ENCODE measurements around the gene CD27. TPM values are rescaled to one million over a fixed set of nuclear protein-coding genes. Genes with fewer than 3 reads are reported as not detected.

Gene CD27
- total and polyA plus RNA-seq, 2 of the 13 experiments (the other 11 are each of a cell fraction or from before 2014, with no cell fraction given), result 0.12 TPM; not detected in 1

DNA sequence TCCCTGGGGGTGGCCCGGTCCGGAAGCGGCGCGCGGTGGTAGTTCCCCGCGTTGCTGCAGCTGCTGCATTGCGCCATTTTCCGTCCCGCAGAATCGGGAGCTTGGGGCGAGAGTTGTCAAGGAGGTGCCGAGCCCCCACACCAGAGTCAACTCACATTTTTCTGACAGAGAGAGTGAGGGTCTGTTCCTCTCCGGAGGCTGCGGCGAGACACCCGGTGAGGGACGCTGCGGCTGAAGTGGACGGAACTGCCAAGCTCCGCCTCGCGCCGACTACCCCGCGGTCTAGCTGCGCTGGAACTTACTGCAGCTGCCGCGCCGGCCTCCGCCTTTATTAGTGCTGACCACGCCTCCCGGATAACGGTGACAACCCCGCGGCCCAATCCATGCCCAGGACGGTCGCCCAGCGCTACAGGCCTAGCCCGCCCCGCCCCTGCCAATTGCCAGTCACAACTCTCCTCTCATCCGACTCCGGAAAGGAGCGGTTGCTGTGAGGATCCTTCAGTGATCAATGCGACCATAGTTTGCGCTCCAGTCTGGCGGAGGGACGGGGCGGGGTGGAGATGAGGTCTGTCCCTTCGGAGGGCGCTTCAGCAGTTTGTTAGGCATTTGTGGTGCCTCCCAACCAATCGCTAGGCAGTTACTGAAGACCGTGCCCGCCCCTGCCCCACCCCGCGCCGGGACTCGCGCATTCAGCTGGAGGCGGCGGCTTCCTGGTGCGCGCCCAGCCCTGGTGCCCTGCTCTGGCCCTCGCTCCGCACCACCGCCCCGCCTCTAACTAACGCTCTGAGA is 25.8 kb downstream of the CD27 start, which contains the start of gene VAMP1 (continued):
- TF ChIP-seq SKIL (CRISPR knock-in tag; IDR thresholded peaks at IDR 0.05; ENCODE audit: borderline replicate concordance) (peak; percentile 69; the same call in 1 of the 2 replicates), REPIN1 (CRISPR knock-in tag; IDR thresholded peaks at IDR 0.05; ENCODE audit: borderline replicate concordance, low read depth) (peak; percentile 93), ZNF703 (CRISPR knock-in tag; IDR thresholded peaks at IDR 0.05; ENCODE audit: borderline replicate concordance) (no peak), ATF1 (CRISPR knock-in tag; IDR thresholded peaks at IDR 0.05) (no peak; the same call in 1 of the 2 replicates), HOXA5 (CRISPR knock-in tag; IDR thresholded peaks at IDR 0.05) (peak; percentile 33), GFI1 (CRISPR knock-in tag; IDR thresholded peaks at IDR 0.05; ENCODE audit: borderline replicate concordance) (peak; percentile 65; the same call in 1 of the 2 replicates), ARID2 (CRISPR knock-in tag; IDR thresholded peaks at IDR 0.05; ENCODE audit: borderline replicate concordance) (0 out of 2 replicates have a peak, but pooled peaks have one; percentile 35), ZNF543 (CRISPR knock-in tag; IDR thresholded peaks at IDR 0.05) (peak; percentile 90; the same call in 1 of the 2 replicates), ZMAT3 (CRISPR knock-in tag; conservative IDR thresholded peaks at IDR 0.05) (peak; percentile 87), ZFX (CRISPR knock-in tag; IDR thresholded peaks at IDR 0.05; ENCODE audit: low read depth) (peak; percentile 86), ZNF629 (CRISPR knock-in tag; conservative IDR thresholded peaks at IDR 0.05) (no peak), HNRNPLL (IDR thresholded peaks at IDR 0.05; ENCODE audit: low read depth, low read length, poor library complexity, severe bottlenecking) (peak; percentile 92), YEATS2 (CRISPR knock-in tag; IDR thresholded peaks at IDR 0.05; ENCODE audit: borderline replicate concordance) (peak; percentile 78; the same call in 1 of the 2 replicates), KAT8 (CRISPR knock-in tag; IDR thresholded peaks at IDR 0.05) (peak; percentile 85; the same call in 1 of the 2 replicates), ZNF329 (CRISPR knock-in tag; IDR thresholded peaks at IDR 0.05; ENCODE audit: low read depth) (peak; percentile 90), KMT2B (CRISPR knock-in tag; IDR thresholded peaks at IDR 0.05) (peak; percentile 76), ZNF878 (CRISPR knock-in tag; IDR thresholded peaks at IDR 0.05) (0 out of 2 replicates have a peak, but pooled peaks have one; percentile 68), ZBTB43 (CRISPR knock-in tag; conservative IDR thresholded peaks at IDR 0.05) (0 out of 2 replicates have a peak, but pooled peaks have one; percentile 23), GPN1 (CRISPR knock-in tag; IDR thresholded peaks at IDR 0.05; ENCODE audit: borderline replicate concordance) (no peak; the same call in 1 of the 2 replicates), ELK4 (CRISPR knock-in tag; IDR thresholded peaks at IDR 0.05; ENCODE audit: borderline replicate concordance) (no peak), FLYWCH1 (CRISPR knock-in tag; IDR thresholded peaks at IDR 0.05) (no peak)
- TF ChIP-seq, protein P1, sequence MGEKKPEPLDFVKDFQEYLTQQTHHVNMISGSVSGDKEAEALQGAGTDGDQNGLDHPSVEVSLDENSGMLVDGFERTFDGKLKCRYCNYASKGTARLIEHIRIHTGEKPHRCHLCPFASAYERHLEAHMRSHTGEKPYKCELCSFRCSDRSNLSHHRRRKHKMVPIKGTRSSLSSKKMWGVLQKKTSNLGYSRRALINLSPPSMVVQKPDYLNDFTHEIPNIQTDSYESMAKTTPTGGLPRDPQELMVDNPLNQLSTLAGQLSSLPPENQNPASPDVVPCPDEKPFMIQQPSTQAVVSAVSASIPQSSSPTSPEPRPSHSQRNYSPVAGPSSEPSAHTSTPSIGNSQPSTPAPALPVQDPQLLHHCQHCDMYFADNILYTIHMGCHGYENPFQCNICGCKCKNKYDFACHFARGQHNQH (CRISPR knock-in tag; IDR thresholded peaks at IDR 0.05), result peak; percentile 86
